ENCODE data around the gene ISLR2.

DNA sequence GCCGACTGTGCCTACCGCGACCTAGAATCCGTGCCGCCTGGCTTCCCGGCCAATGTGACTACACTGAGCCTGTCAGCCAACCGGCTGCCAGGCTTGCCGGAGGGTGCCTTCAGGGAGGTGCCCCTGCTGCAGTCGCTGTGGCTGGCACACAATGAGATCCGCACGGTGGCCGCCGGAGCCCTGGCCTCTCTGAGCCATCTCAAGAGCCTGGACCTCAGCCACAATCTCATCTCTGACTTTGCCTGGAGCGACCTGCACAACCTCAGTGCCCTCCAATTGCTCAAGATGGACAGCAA is 44.5 kb downstream of the ISLR2 start:
- TF ChIP-seq, protein P1, sequence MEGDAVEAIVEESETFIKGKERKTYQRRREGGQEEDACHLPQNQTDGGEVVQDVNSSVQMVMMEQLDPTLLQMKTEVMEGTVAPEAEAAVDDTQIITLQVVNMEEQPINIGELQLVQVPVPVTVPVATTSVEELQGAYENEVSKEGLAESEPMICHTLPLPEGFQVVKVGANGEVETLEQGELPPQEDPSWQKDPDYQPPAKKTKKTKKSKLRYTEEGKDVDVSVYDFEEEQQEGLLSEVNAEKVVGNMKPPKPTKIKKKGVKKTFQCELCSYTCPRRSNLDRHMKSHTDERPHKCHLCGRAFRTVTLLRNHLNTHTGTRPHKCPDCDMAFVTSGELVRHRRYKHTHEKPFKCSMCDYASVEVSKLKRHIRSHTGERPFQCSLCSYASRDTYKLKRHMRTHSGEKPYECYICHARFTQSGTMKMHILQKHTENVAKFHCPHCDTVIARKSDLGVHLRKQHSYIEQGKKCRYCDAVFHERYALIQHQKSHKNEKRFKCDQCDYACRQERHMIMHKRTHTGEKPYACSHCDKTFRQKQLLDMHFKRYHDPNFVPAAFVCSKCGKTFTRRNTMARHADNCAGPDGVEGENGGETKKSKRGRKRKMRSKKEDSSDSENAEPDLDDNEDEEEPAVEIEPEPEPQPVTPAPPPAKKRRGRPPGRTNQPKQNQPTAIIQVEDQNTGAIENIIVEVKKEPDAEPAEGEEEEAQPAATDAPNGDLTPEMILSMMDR (IDR thresholded peaks at IDR 0.05) = no peak
- no peak for TF ChIP-seq POLR2A (IDR thresholded peaks at IDR 0.05)
